MM.1S (cell line): Measurements from ENCODE around the gene SPCS1.
"Not testable (repeated sequence)": the region's sequence is repeated elsewhere in the genome, so short reads cannot be mapped to it uniquely, and the experiment has no call there.

Experiments used
- DNase-seq: peaks from one replicate; pipeline ENCODE4 v3.0.0-alpha.2; 2015
- H2AFZ ChIP-seq: fragments of 300-600 bp; sonication (generic); 2 replicates; pipeline ENCODE4 v1.6.0; 2016; ENCODE audit warnings: antibody characterized with exemption, low read length
- H3F3A ChIP-seq: fragments of 300-600 bp; sonication (generic); 2 replicates; pipeline ENCODE4 v1.6.1; 2016; ENCODE audit warnings: mild to moderate bottlenecking, antibody characterized with exemption, low read length, moderate library complexity, mixed read lengths; ENCODE audit not compliant: insufficient read depth
- H3K27ac ChIP-seq: fragments of 300-600 bp; sonication (generic); 2 replicates; pipeline ENCODE4 v1.5.1; 2016; ENCODE audit warnings: mild to moderate bottlenecking, low read length
- H3K27me3 ChIP-seq: fragments of 300-600 bp; sonication (generic); replicated peaks from 2 replicates; pipeline ENCODE4 v1.6.0; 2016; ENCODE audit warnings: low read length; ENCODE audit not compliant: insufficient read depth
- H3K36me3 ChIP-seq: fragments of 300-600 bp; sonication (generic); replicated peaks from 2 replicates; pipeline ENCODE4 v1.6.1; 2016; ENCODE audit warnings: mild to moderate bottlenecking, low read length, mixed read lengths; ENCODE audit not compliant: insufficient read depth
- H3K4me1 ChIP-seq: fragments of 300-600 bp; sonication (generic); 2 replicates; pipeline ENCODE4 v1.6.1; 2016; ENCODE audit warnings: low read length, mixed read lengths
- H3K4me2 ChIP-seq: fragments of 300-600 bp; sonication (generic); 2 replicates; pipeline ENCODE4 v1.6.0; 2016; ENCODE audit warnings: low read depth, low read length
- H3K4me3 ChIP-seq: fragments of 300-600 bp; sonication (generic); 2 replicates; pipeline ENCODE4 v1.5.1; 2016; ENCODE audit warnings: low read length, mixed read lengths
- H3K79me2 ChIP-seq: fragments of 300-600 bp; sonication (generic); 2 replicates; pipeline ENCODE4 v1.6.1; 2016; ENCODE audit warnings: mixed run types, low read length, mixed read lengths
- H3K9ac ChIP-seq: fragments of 300-600 bp; sonication (generic); 2 replicates; pipeline ENCODE4 v1.6.1; 2016; ENCODE audit warnings: low read length, mixed read lengths
- H3K9me2 ChIP-seq: fragments of 300-600 bp; sonication (generic); replicated peaks from 2 replicates; pipeline ENCODE4 v1.6.1; 2016; ENCODE audit warnings: mild to moderate bottlenecking, low read length, mixed read lengths; ENCODE audit not compliant: insufficient read depth
- H3K9me3 ChIP-seq: fragments of 300-600 bp; sonication (generic); replicated peaks from 2 replicates; pipeline ENCODE4 v1.6.1; 2016; ENCODE audit warnings: mild to moderate bottlenecking, low read length, mixed read lengths; ENCODE audit not compliant: insufficient read depth
- H4K20me1 ChIP-seq: fragments of 300-600 bp; sonication (generic); 2 replicates; pipeline ENCODE4 v1.6.1; 2016; ENCODE audit warnings: mild to moderate bottlenecking, low read length, moderate library complexity, mixed read lengths; ENCODE audit not compliant: insufficient read depth
- CTCF ChIP-seq: fragments of 300-600 bp; sonication (generic); IDR thresholded peaks from 2 replicates; pipeline ENCODE4 v1.5.1; 2016; ENCODE audit warnings: antibody characterized with exemption, low read length, mixed read lengths
- EZH2 ChIP-seq: fragments of 300-600 bp; sonication (generic); optimal IDR thresholded peaks from 2 replicates; pipeline ENCODE3; 2017; ENCODE audit warnings: low read depth, mild to moderate bottlenecking, antibody characterized with exemption, low read length, mixed read lengths
- EZH2phosphoT487 ChIP-seq: fragments of 300-600 bp; sonication (generic); IDR thresholded peaks from 2 replicates; pipeline ENCODE4 v1.6.1; 2018; ENCODE audit warnings: antibody characterized with exemption, low read length

Gene SPCS1

GRCh38 chr3:52724511-52724910, 18.6 kb downstream of the SPCS1 start:
- Histone ChIP-seq H3K27ac (no peak overlapping the region), H3K9me3 (no peaks in the 10 kb centered on the region)
- TF ChIP-seq EZH2 (no peak), EZH2phosphoT487 (no peak), CTCF (no peak)

GRCh38 chr3:52728753-52729152, 22.8 kb downstream of the SPCS1 start:
- not testable (repeated sequence) for H2AFZ ChIP-seq, H4K20me1 ChIP-seq, DNase-seq, H3K27ac ChIP-seq, H3K36me3 ChIP-seq, H3K27me3 ChIP-seq, H3K4me2 ChIP-seq, H3K9me2 ChIP-seq, H3K9me3 ChIP-seq, H3K79me2 ChIP-seq, H3K9ac ChIP-seq, H3K4me3 ChIP-seq
- Histone ChIP-seq H3F3A (peaks cover 12% of the 10 kb centered on the region), H3K4me1 (peaks cover 21% of the 10 kb centered on the region)

More at GRCh38 chr3:52724511-52724910, 18.6 kb downstream of the SPCS1 start:
- Histone ChIP-seq H3K4me1 (peaks cover 31% of the 10 kb centered on the region), H3K4me2 (no peak overlapping the region), H3K9ac (no peak overlapping the region), H3F3A (peaks cover 28% of the 10 kb centered on the region), H3K79me2 (0 out of 2 replicates have a peak, but pooled peaks cover 6% of the 10 kb centered on the region), H4K20me1 (no peaks in the 10 kb centered on the region), H3K4me3 (no peak overlapping the region), H3K27me3 (no peaks in the 10 kb centered on the region), H3K36me3 (no peaks in the 10 kb centered on the region), H3K9me2 (no peaks in the 10 kb centered on the region), H2AFZ (no peak overlapping the region)
- DNase-seq: no peak

GRCh38 chr3:52730681-52731080, 24.8 kb downstream of the SPCS1 start:
- TF ChIP-seq EZH2phosphoT487 (no peak), EZH2 (no peak), CTCF (no peak)
- Histone ChIP-seq H3K4me1 (peaks cover 21% of the 10 kb centered on the region), H3K4me3 (peak overlapping the region; percentile 28), H2AFZ (peak overlapping the region; percentile 8), H3K9ac (peak overlapping the region; percentile 29; the same call in 1 of the 2 replicates), H3K36me3 (0 out of 2 replicates have a peak, but pooled peaks cover 4% of the 10 kb centered on the region), H3F3A (peaks cover 12% of the 10 kb centered on the region), H3K4me2 (peak overlapping the region; percentile 85), H3K9me3 (no peaks in the 10 kb centered on the region), H3K27ac (peak overlapping the region; percentile 82), H3K79me2 (no peaks in the 10 kb centered on the region), H4K20me1 (no peaks in the 10 kb centered on the region), H3K9me2 (no peaks in the 10 kb centered on the region), H3K27me3 (no peaks in the 10 kb centered on the region)
- DNase-seq: peak; percentile 81

GRCh38 chr3:52731590-52731989, 25.7 kb downstream of the SPCS1 start:
- no peak for DNase-seq
- peaks cover 21% of the 10 kb centered on the region for H3K4me1 ChIP-seq
- H2AFZ ChIP-seq: no peak overlapping the region
- peak overlapping the region; percentile 82; the same call in 1 of the 2 replicates for H3K27ac ChIP-seq
- H3K4me2 ChIP-seq: no peak overlapping the region
- H4K20me1 ChIP-seq: no peaks in the 10 kb centered on the region
- no peak overlapping the region for H3K4me3 ChIP-seq
- no peak overlapping the region for H3K9ac ChIP-seq
- TF ChIP-seq EZH2phosphoT487 (no peak), EZH2 (no peak), CTCF (no peak)
- H3F3A ChIP-seq: peaks cover 12% of the 10 kb centered on the region
- H3K27me3 ChIP-seq: no peaks in the 10 kb centered on the region
- no peaks in the 10 kb centered on the region for H3K79me2 ChIP-seq
- H3K36me3 ChIP-seq: 0 out of 2 replicates have a peak, but pooled peaks cover 4% of the 10 kb centered on the region
- H3K9me3 ChIP-seq: no peaks in the 10 kb centered on the region
- no peaks in the 10 kb centered on the region for H3K9me2 ChIP-seq
